Measurements from ENCODE around the gene LRRC4C. TPM values are rescaled to one million over a fixed set of nuclear protein-coding genes. Genes with fewer than 3 reads are reported as not detected.

The LRRC4C gene
- total and polyA plus RNA-seq, 10 of the 15 experiments (the other 5 are each of a cell fraction or from before 2014, with no cell fraction given), result 1.5 TPM; not detected in 9

DNA sequence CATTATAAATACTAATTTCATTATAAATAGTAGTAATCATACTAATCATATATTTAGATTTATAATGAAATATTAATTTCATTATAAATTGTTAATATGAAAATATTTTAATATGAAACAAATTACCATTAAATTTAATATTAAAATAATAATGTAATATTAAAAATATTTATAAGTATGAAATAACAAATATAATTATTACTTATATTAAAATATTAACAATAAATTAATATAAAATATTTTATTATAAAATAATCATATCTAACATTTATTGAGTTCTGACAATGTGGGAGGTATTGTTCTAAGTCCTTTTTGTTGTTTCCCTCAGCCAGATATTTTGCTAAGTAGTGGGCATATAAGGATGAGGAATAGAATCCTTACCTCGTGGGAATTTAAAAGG, 1341.4 kb downstream of the LRRC4C start (continued):
- TF ChIP-seq SMAD5 (IDR thresholded peaks at IDR 0.05; ENCODE audit: low read depth) (no peak), POLR2AphosphoS2 (IDR thresholded peaks at IDR 0.05; ENCODE audit: low read depth, low read length) (no peak), IKZF2 (IDR thresholded peaks at IDR 0.05) (no peak), POLR2A (IDR thresholded peaks at IDR 0.05; ENCODE audit: low read depth, low read length) (no peak), PML (IDR thresholded peaks at IDR 0.05; ENCODE audit: low read length) (no peak)

GRCh38 chr11:40104941-40105550, 1354.4 kb downstream of the LRRC4C start:
- 47% methylated on average over 5 of the region's 5 CpGs for WGBS (ENCODE audit: insufficient coverage, insufficient replicate concordance, low lambda C conversion rate, missing lambda C conversion rate)
- SMC1A ChIA-PET (ENCODE audit: uncharacterized antibody, unreplicated experiment), result no interaction called here
- no peak for DNase-seq (ENCODE audit: low read depth, low spot score)
- H3K4me1 ChIP-seq (ENCODE audit: control insufficient read depth, insufficient read depth, low read length), result no peaks in the 10 kb centered on the region
- H3K9ac ChIP-seq (ENCODE audit: control insufficient read depth, insufficient read depth, low read length), result no peak overlapping the region
- H3K27me3 ChIP-seq (replicated peaks in 1 of 2; ENCODE audit: control insufficient read depth in 2 of 2, insufficient read depth in 2 of 2, low read length in 1 of 2), result no peaks in the 10 kb centered on the region
- FAIRE-seq, result no peak
- H3K9me3 ChIP-seq (replicated peaks; ENCODE audit: control insufficient read depth, insufficient read depth, low read length), result no peaks in the 10 kb centered on the region
- RAD21 ChIA-PET (ENCODE audit: unreplicated experiment), result no interaction called here
- TF ChIP-seq MEF2B (IDR thresholded peaks at IDR 0.05; ENCODE audit: partially characterized antibody, poor library complexity, severe bottlenecking), result no peak
- TF ChIP-seq TAF1 (IDR thresholded peaks at IDR 0.05; ENCODE audit: borderline replicate concordance, low read depth, low read length), result no peak
- TF ChIP-seq, protein P1, sequence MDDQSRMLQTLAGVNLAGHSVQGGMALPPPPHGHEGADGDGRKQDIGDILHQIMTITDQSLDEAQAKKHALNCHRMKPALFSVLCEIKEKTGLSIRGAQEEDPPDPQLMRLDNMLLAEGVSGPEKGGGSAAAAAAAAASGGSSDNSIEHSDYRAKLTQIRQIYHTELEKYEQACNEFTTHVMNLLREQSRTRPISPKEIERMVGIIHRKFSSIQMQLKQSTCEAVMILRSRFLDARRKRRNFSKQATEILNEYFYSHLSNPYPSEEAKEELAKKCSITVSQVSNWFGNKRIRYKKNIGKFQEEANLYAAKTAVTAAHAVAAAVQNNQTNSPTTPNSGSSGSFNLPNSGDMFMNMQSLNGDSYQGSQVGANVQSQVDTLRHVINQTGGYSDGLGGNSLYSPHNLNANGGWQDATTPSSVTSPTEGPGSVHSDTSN (IDR thresholded peaks at IDR 0.05; ENCODE audit: insufficient replicate concordance, low read depth, low read length), result no peak
- no peak for TF ChIP-seq POLR2AphosphoS2 (IDR thresholded peaks at IDR 0.05; ENCODE audit: low read depth, low read length)
- TF ChIP-seq NFYB (IDR thresholded peaks at IDR 0.05; ENCODE audit: insufficient read depth, low read depth, low read length), result no peak
- TF ChIP-seq BCL11A (IDR thresholded peaks at IDR 0.05; ENCODE audit: low read depth, low read length), result no peak
- TF ChIP-seq CUX1 (IDR thresholded peaks at IDR 0.05; ENCODE audit: insufficient replicate concordance, low read depth, low read length), result no peak
- no peak overlapping the region for H3K4me2 ChIP-seq (ENCODE audit: control insufficient read depth, insufficient read depth)
- ATAC-seq, result no peak
- intact Hi-C loops (cut with micrococcal nuclease; ENCODE audit: unreplicated experiment), result no loop called here
- in situ Hi-C loops (cut with MboI), result no loop called here
- CTCF ChIA-PET, result no interaction called here
- no peak overlapping the region for H2AFZ ChIP-seq (ENCODE audit: control insufficient read depth, low read depth, low read length)
- no TSS peak for BruUV-seq (replicated peaks)
- no peaks in the 10 kb centered on the region for H3K36me3 ChIP-seq (ENCODE audit: control insufficient read depth in 2 of 2, insufficient read depth in 2 of 2, low read length in 1 of 2)
- no peak overlapping the region for H3K27ac ChIP-seq (ENCODE audit: control insufficient read depth, insufficient read depth)
- POLR2A ChIA-PET, result no interaction called here
- no peaks in the 10 kb centered on the region for H4K20me1 ChIP-seq (ENCODE audit: control insufficient read depth, insufficient read depth)
- no peak overlapping the region for H3K4me3 ChIP-seq
- no peaks in the 10 kb centered on the region for H3K79me2 ChIP-seq (ENCODE audit: control insufficient read depth, insufficient read depth, low read length)
